H1 (cell line): Measurements from ENCODE around the gene BIN1. TPM values are rescaled to one million over a fixed set of nuclear protein-coding genes. Genes with fewer than 3 reads are reported as not detected.
A peak's percentile ranks its signal among the peaks of the same experiment; 100 is the strongest.

Source experiments
- CTCF ChIA-PET: fragments of 300-600 bp; sonication (Branson Sonifier 250); formaldehyde crosslinking; loops from one replicate; lab custom pipeline; 2021; ENCODE audit not compliant: partially characterized antibody; lab: Charles Lee
- POLR2A ChIA-PET: fragments of 300-600 bp; sonication (Branson Sonifier 250); formaldehyde crosslinking; loops from one replicate; lab custom pipeline; 2021; ENCODE audit warnings: inconsistent platforms; ENCODE audit not compliant: partially characterized antibody; lab: Charles Lee
- DNase-seq, 2 experiments: peaks; one replicate each; pipeline versions ENCODE4 v3.0.0 to v3.0.0-alpha.2; 2010 to 2022; ENCODE audit warnings: low spot score in 2 of 2, low read depth in 1 of 2, mixed read lengths in 1 of 2
- FAIRE-seq: peaks from 2 replicates; lab custom pipeline; 2011; peaks lifted over from hg19 to GRCh38; lab: Jason Lieb, UNC
- H2AFZ ChIP-seq: 2 replicates; pipeline ENCODE4 v1.8.1; 2012; ENCODE audit warnings: low read length, inconsistent platforms
- H2AK5ac ChIP-seq: 2 replicates; pipeline ENCODE4 v1.6.1; 2013; ENCODE audit warnings: low read depth, low read length
- H2BK120ac ChIP-seq: replicated peaks from 2 replicates; pipeline ENCODE3; 2013; ENCODE audit warnings: low read depth, low read length, inconsistent platforms
- H2BK12ac ChIP-seq: 2 replicates; pipeline ENCODE4 v1.6.1; 2013; ENCODE audit warnings: low read depth, low read length
- H2BK15ac ChIP-seq: 2 replicates; pipeline ENCODE4 v1.6.1; 2013; ENCODE audit warnings: low read length
- H2BK20ac ChIP-seq: 2 replicates; pipeline ENCODE4 v1.6.1; 2013; ENCODE audit warnings: low read length
- H2BK5ac ChIP-seq: 2 replicates; pipeline ENCODE4 v1.6.1; 2013; ENCODE audit warnings: low read depth, low read length
- H3K14ac ChIP-seq: 2 replicates; pipeline ENCODE4 v1.6.1; 2013; ENCODE audit warnings: inconsistent platforms; ENCODE audit not compliant: insufficient read length
- H3K18ac ChIP-seq: 2 replicates; pipeline ENCODE4 v1.6.1; 2013; ENCODE audit warnings: low read length; ENCODE audit errors: extremely low read depth
- H3K23ac ChIP-seq: 2 replicates; pipeline ENCODE4 v1.6.1; 2013; ENCODE audit warnings: inconsistent platforms; ENCODE audit not compliant: insufficient read length
- H3K23me2 ChIP-seq: 2 replicates; pipeline ENCODE4 v1.6.1; 2013; ENCODE audit warnings: low read depth, low read length
- H3K27ac ChIP-seq: 2 replicates; pipeline ENCODE4 v1.6.1; 2011; ENCODE audit warnings: low read depth, low read length, inconsistent platforms
- H3K27me3 ChIP-seq, 4 experiments: replicated peaks in 1 of 4; 1 replicate in 1 of 4; 2 replicates in 3 of 4; pipeline versions ENCODE4 v1.6.1 to v1.8.1; 2011 to 2013; ENCODE audit warnings: low read length in 3 of 4, mild to moderate bottlenecking in 3 of 4, inconsistent platforms in 2 of 4, mixed read lengths in 2 of 4, moderate library complexity in 1 of 4; ENCODE audit not compliant: control insufficient read depth in 3 of 4, insufficient read depth in 3 of 4; ENCODE audit errors: extremely low read depth in 1 of 4
- H3K36me3 ChIP-seq, 4 experiments: 2 replicates each; pipeline versions ENCODE4 v1.6.1 to v1.8.1; 2011 to 2013; ENCODE audit warnings: mild to moderate bottlenecking in 4 of 4, low read length in 3 of 4, moderate library complexity in 2 of 4, control low read depth in 1 of 4, inconsistent platforms in 1 of 4; ENCODE audit not compliant: insufficient read depth in 4 of 4, control insufficient read depth in 2 of 4
- H3K4ac ChIP-seq: replicated peaks from 2 replicates; pipeline ENCODE3; 2013; ENCODE audit warnings: low read length, low read depth, mixed read lengths, inconsistent platforms; ENCODE audit not compliant: insufficient read length
- H3K4me1 ChIP-seq, 4 experiments: replicated peaks in 1 of 4; 1 replicate in 1 of 4; 2 replicates in 3 of 4; pipeline versions ENCODE4 v1.6.1 to v1.8.1; 2011 to 2013; ENCODE audit warnings: low read length in 3 of 4, inconsistent platforms in 2 of 4, mixed read lengths in 1 of 4; ENCODE audit not compliant: insufficient read depth in 4 of 4, control insufficient read depth in 3 of 4
- H3K4me2 ChIP-seq, 2 experiments: 2 replicates each; pipeline versions ENCODE4 v1.6.1 to v1.8.1; 2011 to 2013; ENCODE audit warnings: low read depth in 2 of 2, low read length in 2 of 2, control low read depth in 1 of 2, inconsistent platforms in 1 of 2, mild to moderate bottlenecking in 1 of 2; ENCODE audit not compliant: insufficient read depth in 1 of 2
- H3K4me3 ChIP-seq, 4 experiments: fragments of 200-600, 300-600 bp in 1 of 4; sonication (generic), shearing (Covaris generic), sonication (Bioruptor Twin) in 1 of 4; 2 replicates each; pipeline versions ENCODE4 v1.5.1 to v1.8.1; 2011 to 2016; ENCODE audit warnings: low read length in 4 of 4, low read depth in 3 of 4, control low read depth in 2 of 4, inconsistent platforms in 2 of 4, mild to moderate bottlenecking in 2 of 4, mixed read lengths in 1 of 4, moderate library complexity in 1 of 4; ENCODE audit not compliant: insufficient read depth in 2 of 4; ENCODE audit errors: extremely low read depth in 1 of 4
- H3K56ac ChIP-seq: replicated peaks from 2 replicates; pipeline ENCODE3; 2013; ENCODE audit warnings: low read depth, mild to moderate bottlenecking, mixed read lengths, low read length, inconsistent platforms; ENCODE audit not compliant: insufficient read length
- H3K79me1 ChIP-seq: 2 replicates; pipeline ENCODE4 v1.6.1; 2013; ENCODE audit warnings: low read depth, low read length, control low read depth
- H3K79me2 ChIP-seq, 2 experiments: 2 replicates each; pipeline versions ENCODE4 v1.6.1 to v1.8.1; 2012 to 2013; ENCODE audit warnings: low read length in 2 of 2, mild to moderate bottlenecking in 2 of 2, inconsistent platforms in 1 of 2; ENCODE audit not compliant: insufficient read depth in 2 of 2, control insufficient read depth in 1 of 2
- H3K9ac ChIP-seq, 4 experiments: replicated peaks in 1 of 4; 1 replicate in 1 of 4; 2 replicates in 3 of 4; pipeline versions ENCODE4 v1.6.1 to v1.8.1; 2011 to 2013; ENCODE audit warnings: low read depth in 3 of 4, low read length in 3 of 4, control low read depth in 2 of 4, mild to moderate bottlenecking in 2 of 4, moderate library complexity in 2 of 4, inconsistent platforms in 1 of 4; ENCODE audit errors: extremely low read depth in 1 of 4
- H3K9me3 ChIP-seq, 2 experiments: 2 replicates each; pipeline versions ENCODE4 v1.6.1 to v1.8.1; 2012 to 2013; ENCODE audit warnings: mild to moderate bottlenecking in 2 of 2, moderate library complexity in 2 of 2, control low read depth in 1 of 2, inconsistent platforms in 1 of 2, low read depth in 1 of 2, low read length in 1 of 2, mixed read lengths in 1 of 2; ENCODE audit not compliant: insufficient read depth in 2 of 2
- H4K20me1 ChIP-seq, 2 experiments: replicated peaks in 1 of 2; 2 replicates each; pipeline versions ENCODE3 to v1.8.1; 2011 to 2013; ENCODE audit warnings: inconsistent platforms in 2 of 2, low read length in 2 of 2, mild to moderate bottlenecking in 1 of 2; ENCODE audit not compliant: insufficient read depth in 2 of 2, control insufficient read depth in 1 of 2
- H4K5ac ChIP-seq: 2 replicates; pipeline ENCODE4 v1.6.1; 2013; ENCODE audit warnings: low read length, low read depth, mixed read lengths, inconsistent platforms; ENCODE audit not compliant: insufficient read length
- H4K8ac ChIP-seq: 2 replicates; pipeline ENCODE4 v1.8.0; 2013; ENCODE audit warnings: mild to moderate bottlenecking, moderate library complexity, low read length, inconsistent platforms; ENCODE audit not compliant: insufficient read depth; ENCODE audit errors: extremely low read depth
- H4K91ac ChIP-seq: replicated peaks from 2 replicates; pipeline ENCODE3; 2013; ENCODE audit warnings: low read length, mixed read lengths, inconsistent platforms; ENCODE audit not compliant: insufficient read length
- ASH2L ChIP-seq: fragments of 200-600, 300-600 bp; sonication (generic); IDR thresholded peaks from one replicate; pipeline ENCODE4 v1.7.1; 2017; ENCODE audit warnings: low read length
- E2F6 ChIP-seq: IDR thresholded peaks from 2 replicates; pipeline ENCODE4 v1.6.1; 2012; ENCODE audit warnings: inconsistent platforms
- KDM4A ChIP-seq: IDR thresholded peaks from one replicate; pipeline ENCODE4 v1.7.1; 2012; ENCODE audit warnings: low read depth, mild to moderate bottlenecking, moderate library complexity, low read length, inconsistent platforms; ENCODE audit not compliant: severe bottlenecking
- SP4 ChIP-seq: IDR thresholded peaks from 2 replicates; pipeline ENCODE4 v1.6.1; 2012; ENCODE audit warnings: low read length, inconsistent platforms
- WGBS, 2 experiments: shearing (Covaris generic) in 1 of 2; methylation state at CpG; one replicate each; pipeline versions ENCODE4 v1.1.6 to v1.1.7; 2013 to 2015; ENCODE audit warnings: low lambda C conversion rate in 2 of 2, mixed read lengths in 2 of 2, inconsistent platforms in 1 of 2, low coverage in 1 of 2, missing lambda C conversion rate in 1 of 2; ENCODE audit not compliant: insufficient replicate concordance in 2 of 2, insufficient coverage in 1 of 2, insufficient read length in 1 of 2; ENCODE audit errors: extremely low coverage in 1 of 2, missing lambda C conversion rate in 1 of 2; 5-methylcytosine and 5-hydroxymethylcytosine counted together
- polyA plus RNA-seq, 7 experiments: library from polyadenylated mRNA; depleted of rRNA in 3 of 7; stranded (reverse) in 5 of 7; unstranded in 2 of 7; fragments of >200 nt in 5 of 7; fragments of 200-250 nt in 2 of 7; gene quantifications; 1 replicate in 5 of 7; 2 replicates in 1 of 7; 4 replicates in 1 of 7; pipeline versions ENCODE4 v1.2.1 to v1.2.3, GENCODE V29; 2011 to 2013; ENCODE audit warnings: missing spikeins in 2 of 7, mixed read lengths in 2 of 7
- total RNA-seq: library from RNA; stranded (reverse); fragmentation: NEBNext Ultra II Directional; extraction: Animal tissue kit (Norgen Biotek cat#: 25700); gene quantifications from 2 replicates; pipeline ENCODE4 v1.2.1, GENCODE V29; 2021

BIN1 gene
- total and polyA plus RNA-seq, 2 of the 8 experiments (the other 6 are each of a cell fraction or from before 2014, with no cell fraction given): 23.6 to 35.6 TPM

- Histone ChIP-seq H3K18ac (peak overlapping the region; percentile 89), H4K20me1 (peaks cover 0 to 4% of the 10 kb centered on the region in 2 experiments), H3K23ac (no peak overlapping the region), H3K4me3 (peak overlapping the region; percentile 65 to 85 (median 72)), H3K79me1 (peaks cover 11% of the 10 kb centered on the region), H2AK5ac (no peak overlapping the region), H3K27ac (no peak overlapping the region), H2BK15ac (0 out of 2 replicates have a peak overlapping the region, but pooled peaks have one; percentile 81), H3K27me3 (peaks cover 0 to 7% (median 0%) of the 10 kb centered on the region in 4 experiments; a peak in 1 of 7 replicates), H3K9ac (peak overlapping the region in 2 of 4 experiments; percentile 29 to 41; a peak in 1 of 7 replicates), H3K4me1 (peaks cover 6 to 21% (median 13%) of the 10 kb centered on the region in 4 experiments), H2BK120ac (no peak overlapping the region), H2AFZ (no peak overlapping the region), H3K4ac (no peak overlapping the region), H2BK12ac (0 out of 2 replicates have a peak overlapping the region, but pooled peaks have one; percentile 60), H4K5ac (no peak overlapping the region), H2BK5ac (peak overlapping the region; percentile 56; the same call in 1 of the 2 replicates), H3K14ac (no peak overlapping the region), H3K9me3 (no peaks in the 10 kb centered on the region), H3K79me2 (peaks cover 2 to 37% of the 10 kb centered on the region in 2 experiments; a peak in 3 of 4 replicates), H4K91ac (peak overlapping the region; percentile 68), H3K56ac (peak overlapping the region; percentile 48), H4K8ac (peak overlapping the region; percentile 32; the same call in 1 of the 2 replicates), H3K36me3 (no peaks in the 10 kb centered on the region), H3K23me2 (peaks cover 14% of the 10 kb centered on the region), H3K4me2 (peak overlapping the region; percentile 82 to 99), H2BK20ac (no peak overlapping the region; the same call in 1 of the 2 replicates)
- TF ChIP-seq KDM4A (peak; percentile 76), SP4 (no peak), E2F6 (peak; percentile 78), ASH2L (peak; percentile 6)
- FAIRE-seq (no peak), DNase-seq (peak in 1 of 2 experiments; percentile 71)
- POLR2A ChIA-PET: interaction anchor here (1.0 to 3.2 kb wide), 6 partner anchors 9 to 450 kb away, joined by 3 to 12 read pairs (median 6); partner anchors contain the start of gene GYPC
- 3% methylated on average over 25 of the region's 45 CpGs; no CpG with 5 or more reads in 1 of the 2 experiments for WGBS, 2 experiments
- CTCF ChIA-PET: interaction anchor here (1.0 to 13.1 kb wide), 10 partner anchors 8 to 71 kb away, joined by 3 to 132 read pairs (median 4); no protein-coding TSS in a partner anchor
These were observed 430 bp downstream of the BIN1 start for GRCh38 chr2:127106457-127106990.
